HG02840 (cell line): ENCODE results near the gene FGFRL1.

Experiments used
- ATAC-seq: cut with Tn5 transposase; IDR thresholded peaks from one replicate; pipeline ENCODE4 v1.9.1; 2021; ENCODE audit warnings: mild to moderate bottlenecking, moderate library complexity, moderate number of reproducible peaks; ENCODE audit not compliant: unreplicated experiment, low FRiP score

The FGFRL1 gene

GRCh38 chr4:1061056-1061700, 49.8 kb downstream of the FGFRL1 start:
- no peak for ATAC-seq

GRCh38 chr4:1061760-1062159, 50.3 kb downstream of the FGFRL1 start:
- no peak for ATAC-seq

- no peak for ATAC-seq
These were observed 51.0 kb downstream of the FGFRL1 start for GRCh38 chr4:1062419-1062818.

GRCh38 chr4:1065732-1066131, 54.3 kb downstream of the FGFRL1 start:
- no peak for ATAC-seq

- ATAC-seq, result no peak
These were observed 58.0 kb downstream of the FGFRL1 start for GRCh38 chr4:1069394-1069793.

- ATAC-seq, result no peak
These were observed 61.5 kb downstream of the FGFRL1 start for GRCh38 chr4:1072830-1073446.

- ATAC-seq, result no peak
These were observed 62.7 kb downstream of the FGFRL1 start for GRCh38 chr4:1074077-1074476.

- ATAC-seq, result no peak
These were observed 63.8 kb downstream of the FGFRL1 start for GRCh38 chr4:1075225-1075624.

- no peak for ATAC-seq
These were observed 64.6 kb downstream of the FGFRL1 start for GRCh38 chr4:1075809-1076699.
